G401 (cell line): Measurements from ENCODE around the gene ANKRD39. TPM values are rescaled to one million over a fixed set of nuclear protein-coding genes. Genes with fewer than 3 reads are reported as not detected.
"Not testable (repeated sequence)": the region's sequence is repeated elsewhere in the genome, so short reads cannot be mapped to it uniquely, and the experiment has no call there.

Source experiments
- DNase-seq: peaks from one replicate; pipeline ENCODE4 v3.0.0-alpha.2; 2015; ENCODE audit warnings: low spot score
- in situ Hi-C: cut with HindIII; loops from 2 replicates; pipeline ENCODE4 v1.10.0; 2016; ENCODE audit warnings: low sequenced_read_pairs, mixed read lengths
- total RNA-seq: library from RNA; depleted of rRNA; stranded (reverse); fragments of >200 nt; shearing (Covaris generic); gene quantifications from 2 replicates; pipeline ENCODE4 v1.2.3, GENCODE V29; 2014

The ANKRD39 gene
- total RNA-seq, 1 experiment from 2014 or later, result 28.4 TPM

DNA sequence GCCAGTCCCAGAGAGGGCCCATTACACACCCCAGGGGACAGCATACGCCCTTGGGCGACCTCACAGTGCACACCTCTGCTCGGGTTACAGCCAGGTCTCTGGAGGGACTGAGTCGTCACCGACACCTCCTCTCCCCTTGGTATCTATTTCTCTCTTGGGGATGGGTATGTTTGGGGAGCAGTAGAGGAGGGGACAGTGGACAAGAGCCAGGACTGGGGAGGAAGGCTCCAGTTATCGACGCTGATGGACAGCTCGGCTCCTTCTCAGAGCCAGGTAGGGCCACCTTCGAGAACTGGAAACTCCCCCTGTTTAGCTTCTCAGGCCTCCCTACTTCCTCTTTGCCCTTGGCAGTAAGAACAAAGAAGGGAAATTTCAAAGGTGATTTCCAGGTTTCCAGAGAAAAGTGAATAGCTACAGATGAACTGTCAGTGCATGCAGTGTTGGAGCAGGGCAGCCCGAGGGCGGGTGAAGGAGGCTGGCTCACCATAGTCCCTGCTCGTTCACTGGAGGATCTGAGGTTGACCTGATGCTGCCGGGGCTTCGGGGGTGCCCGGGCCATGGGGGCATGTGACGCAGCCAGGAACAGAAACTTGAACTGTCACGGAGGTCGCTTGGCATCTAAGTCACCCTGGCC lies 16.5 kb upstream of the ANKRD39 start:
- no peak for DNase-seq
- in situ Hi-C loops, result no loop called here

GRCh38 chr2:96873651-96874096 lies 15.9 kb upstream of the ANKRD39 start:
- in situ Hi-C loops, result no loop called here
- no peak for DNase-seq

DNA sequence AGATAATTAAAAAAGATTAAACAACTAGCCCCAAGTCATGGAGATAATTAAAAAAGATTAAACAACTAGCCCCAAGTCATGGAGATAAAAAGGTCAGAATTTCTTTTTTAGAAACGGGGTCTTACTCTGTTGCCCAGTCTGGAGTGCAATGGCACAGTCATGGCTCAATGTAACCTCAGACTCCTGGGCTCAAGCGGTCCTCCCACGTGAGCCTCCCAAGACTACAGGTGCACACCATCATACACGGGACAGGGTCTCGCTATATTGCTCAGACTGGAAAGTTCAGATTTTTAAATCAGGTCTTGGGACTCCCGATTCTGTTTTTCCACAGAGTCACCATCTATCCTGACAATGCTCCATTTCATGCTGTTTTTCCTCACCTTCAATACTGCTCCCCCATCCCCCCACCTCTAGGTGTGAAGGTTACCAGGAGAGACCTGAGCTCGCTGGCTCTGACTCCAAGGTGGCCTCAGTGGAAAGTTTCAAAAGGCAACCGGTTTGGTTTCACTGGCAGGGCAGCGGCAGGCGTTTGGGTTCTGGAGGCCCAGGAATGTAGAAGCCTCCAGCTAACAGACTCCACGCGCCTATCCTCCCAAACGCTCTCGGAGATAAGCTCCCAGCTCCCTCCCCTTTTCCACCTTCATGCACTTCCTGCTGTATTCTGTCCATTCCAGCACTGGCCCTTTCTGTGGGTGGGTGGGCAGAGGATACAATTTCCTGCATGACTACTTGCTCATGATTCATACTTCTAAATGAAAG lies 15.0 kb upstream of the ANKRD39 start:
- in situ Hi-C loops, result no loop called here
- no peak for DNase-seq

DNA sequence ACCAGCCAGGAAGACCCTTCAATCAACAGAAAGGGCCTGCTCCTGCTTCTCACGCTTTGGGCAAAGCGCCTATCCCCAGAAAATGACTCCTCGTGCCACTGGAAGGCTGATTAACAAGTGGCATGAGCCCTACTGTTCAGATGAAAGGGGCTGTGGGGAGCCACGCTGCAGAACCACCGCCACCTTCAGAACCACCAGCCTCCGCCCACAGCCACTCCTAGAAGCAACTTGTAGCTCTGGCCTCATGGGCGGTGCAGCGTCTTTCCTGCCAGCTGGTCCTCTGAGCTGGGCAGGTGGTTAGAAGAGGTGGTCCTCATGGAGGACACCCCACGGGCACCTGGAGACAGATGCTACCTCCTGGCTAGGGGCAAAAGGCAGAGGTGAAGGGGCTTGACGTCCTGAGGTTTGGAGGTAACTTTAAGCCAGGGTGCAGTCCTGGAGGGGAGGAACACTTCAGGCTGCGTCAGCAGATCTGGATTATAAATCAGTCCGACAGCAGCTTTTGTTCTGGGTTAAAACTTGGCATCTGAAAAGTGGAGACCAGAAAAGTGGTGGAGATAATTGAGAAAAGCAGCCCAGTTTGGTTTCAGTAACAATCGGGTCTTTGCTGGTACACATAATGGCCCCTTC lies 12.9 kb upstream of the ANKRD39 start:
- in situ Hi-C loops, result no loop called here
- peak; percentile 59 for DNase-seq

DNA sequence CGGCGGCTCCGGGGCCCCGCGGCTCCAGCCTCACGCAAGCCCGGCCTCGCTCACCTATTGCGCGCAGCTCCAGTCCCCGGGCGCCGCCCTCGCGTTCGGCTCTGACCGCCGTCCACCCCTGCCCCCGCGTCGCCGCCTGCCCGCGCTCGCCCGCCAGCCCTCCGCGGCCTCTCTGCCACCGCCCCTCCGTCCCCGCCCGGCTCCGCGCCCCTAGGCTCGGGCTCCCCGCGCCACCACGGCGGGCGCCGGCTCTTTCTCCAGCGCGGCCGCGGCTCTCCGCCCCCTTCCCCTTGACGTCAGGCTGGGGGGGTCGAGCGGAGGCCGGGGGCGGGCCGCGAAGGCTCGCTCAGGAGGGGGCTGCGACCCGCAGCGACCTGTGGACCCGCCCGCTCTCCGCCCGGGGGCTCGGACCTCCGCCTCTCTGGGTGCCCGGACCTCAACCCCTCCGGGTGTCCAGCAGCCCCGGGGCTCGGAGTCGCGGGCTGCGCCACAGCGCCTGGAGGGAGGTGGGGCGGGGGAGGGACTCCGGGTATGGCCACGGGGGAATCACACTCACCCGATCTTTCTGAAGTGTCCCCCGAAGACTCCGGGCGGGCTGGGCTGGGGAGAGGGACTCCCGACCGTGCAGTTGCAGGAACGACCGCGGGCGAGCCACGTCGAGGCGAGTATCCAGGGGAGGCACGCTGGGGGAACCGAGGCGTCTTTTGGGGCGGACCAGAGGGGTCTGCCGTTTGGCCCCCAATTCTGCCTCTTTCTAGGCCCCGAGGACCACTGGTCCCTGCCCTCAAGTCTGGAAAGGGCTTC lies 12.2 kb upstream of the ANKRD39 start, which contains the start of gene SEMA4C:
Gene SEMA4C, minus strand, starts transcription at position 259 of the 804 bp plus-strand sequence. CDS start 2,194 bp downstream, outside the sequence.
- in situ Hi-C loops, result no loop called here
- peak; percentile 67 for DNase-seq

- no peak for DNase-seq
- in situ Hi-C loops, result no loop called here
These were observed 11.5 kb upstream of the ANKRD39 start for GRCh38 chr2:96869281-96869821.

GRCh38 chr2:96868555-96869280 lies 10.9 kb upstream of the ANKRD39 start:
- in situ Hi-C loops, result no loop called here
- peak; percentile 59 for DNase-seq

- peak; percentile 87 for DNase-seq
- in situ Hi-C loops, result no loop called here
These were observed 10.1 kb upstream of the ANKRD39 start for GRCh38 chr2:96867756-96868554.

GRCh38 chr2:96866986-96867755 lies 9.4 kb upstream of the ANKRD39 start:
- in situ Hi-C loops, result no loop called here
- DNase-seq, result peak; percentile 74

- no peak for DNase-seq
- in situ Hi-C loops, result no loop called here
These were observed 8.8 kb upstream of the ANKRD39 start for GRCh38 chr2:96866586-96866985.

DNA sequence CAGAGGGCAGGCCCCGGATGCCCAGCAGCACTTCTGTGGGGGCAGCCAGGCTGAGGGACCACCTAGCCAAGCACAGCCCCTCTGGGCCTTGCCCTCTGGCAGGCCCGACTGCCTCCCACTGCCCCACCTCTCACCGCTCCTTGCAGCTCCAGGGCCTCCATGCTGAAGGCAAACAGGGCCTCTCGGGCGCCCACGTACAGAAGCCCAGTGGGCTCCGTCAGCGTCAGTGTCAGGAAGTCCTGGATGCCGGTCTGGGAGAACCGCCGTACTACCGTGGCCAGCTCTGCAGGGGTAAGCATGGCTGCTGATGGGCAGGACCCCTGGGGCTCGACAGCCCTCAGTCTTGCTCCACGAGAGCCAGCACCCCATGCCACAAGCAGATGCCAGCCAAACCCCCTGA lies 8.3 kb upstream of the ANKRD39 start:
- no peak for DNase-seq
- in situ Hi-C loops, result no loop called here

DNA sequence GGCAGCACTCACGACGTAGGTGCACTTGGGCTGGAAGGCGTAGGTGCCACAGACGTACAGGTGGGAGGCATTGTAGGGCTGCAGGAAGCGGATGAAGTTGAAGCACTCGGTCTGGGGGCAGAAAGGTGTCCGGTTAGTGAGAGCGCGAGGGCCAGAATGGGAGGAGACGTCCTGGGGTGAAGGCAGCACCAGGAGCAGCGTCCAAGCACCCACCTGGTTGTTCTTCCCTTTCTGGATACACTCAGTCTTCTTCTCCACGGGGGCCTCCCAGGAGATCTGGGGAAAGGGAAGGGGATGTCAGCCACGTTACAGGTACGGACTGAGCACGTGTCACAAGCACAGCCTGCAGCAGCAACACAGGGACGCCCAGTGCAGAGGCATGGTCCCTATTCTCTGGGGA lies 7.8 kb upstream of the ANKRD39 start:
- DNase-seq, result no peak
- in situ Hi-C loops, result no loop called here

DNA sequence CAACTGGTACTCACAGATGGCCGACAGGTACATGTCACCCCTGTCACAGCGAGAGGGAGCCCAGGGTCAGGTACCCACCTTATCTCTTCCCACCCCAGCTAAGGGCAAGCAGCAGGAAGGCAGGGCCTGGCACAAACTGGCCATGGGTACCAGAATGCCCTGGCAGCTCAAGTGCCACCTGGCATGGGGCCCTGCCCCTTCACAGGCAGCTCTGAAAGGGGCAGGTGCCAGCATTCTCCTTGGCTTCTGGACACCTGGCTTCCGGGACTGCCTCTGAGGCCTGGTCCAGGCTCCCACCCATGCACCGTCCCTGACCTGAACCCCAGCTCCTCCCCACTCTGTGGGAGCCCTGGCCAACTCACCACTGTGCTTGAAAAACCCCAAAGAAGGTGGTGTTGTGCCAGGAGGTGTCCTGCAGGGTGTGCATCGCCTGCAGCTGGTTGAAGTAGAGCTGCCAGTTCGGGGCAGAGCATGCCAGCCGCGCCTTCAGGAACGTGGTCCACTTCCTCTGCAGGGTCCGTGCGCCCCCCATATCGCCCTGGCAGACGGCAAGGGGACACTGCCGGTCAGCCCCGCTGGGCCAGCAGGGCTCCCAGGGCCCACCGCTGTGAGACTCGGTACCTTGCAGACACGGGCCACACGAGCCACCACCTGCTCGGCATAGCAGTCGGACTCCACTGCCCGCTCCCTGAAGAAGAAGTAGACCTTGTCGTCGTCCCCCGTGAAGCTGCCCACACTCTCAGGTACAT lies 6.7 kb upstream of the ANKRD39 start:
- DNase-seq, result peak; percentile 91
- in situ Hi-C loops, result no loop called here

DNA sequence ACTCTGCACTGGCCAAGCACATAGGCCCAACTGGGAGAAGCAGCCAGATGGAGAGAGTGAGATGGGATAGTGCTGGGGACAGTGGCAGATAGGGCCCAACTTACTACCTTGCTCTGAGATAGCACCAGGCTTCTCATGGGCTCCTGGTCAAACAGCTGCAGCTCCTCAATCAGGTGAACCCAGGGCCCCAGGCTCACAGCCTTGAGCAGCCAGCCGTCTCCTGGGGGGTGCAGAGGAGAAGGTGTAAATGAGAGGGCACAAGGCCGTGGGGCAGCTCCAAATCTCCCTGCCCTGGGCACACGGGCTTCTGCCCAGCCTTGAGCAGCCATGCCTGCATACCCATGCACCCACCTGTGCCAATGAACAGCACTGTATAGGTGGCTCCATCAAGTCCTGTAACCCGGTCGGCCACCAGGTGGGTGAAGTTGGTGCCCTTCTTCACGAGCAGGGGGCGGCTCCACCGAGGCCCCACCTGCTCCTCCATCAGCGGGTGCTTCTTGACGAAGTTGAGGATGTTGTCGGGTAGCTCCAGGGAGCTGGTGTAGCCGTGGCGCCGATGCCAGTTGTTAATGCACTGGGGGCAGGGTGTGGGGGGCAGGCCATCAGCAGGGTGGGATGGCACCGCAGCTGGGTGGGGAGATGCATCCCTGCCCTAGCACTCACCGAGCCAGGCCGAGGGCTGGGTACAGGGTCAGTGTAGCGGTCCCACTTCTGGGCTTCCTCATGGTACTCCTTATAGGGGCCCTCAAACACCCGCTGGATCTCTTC lies 5.9 kb upstream of the ANKRD39 start:
- in situ Hi-C loops, result no loop called here
- DNase-seq, result peak; percentile 9

DNA sequence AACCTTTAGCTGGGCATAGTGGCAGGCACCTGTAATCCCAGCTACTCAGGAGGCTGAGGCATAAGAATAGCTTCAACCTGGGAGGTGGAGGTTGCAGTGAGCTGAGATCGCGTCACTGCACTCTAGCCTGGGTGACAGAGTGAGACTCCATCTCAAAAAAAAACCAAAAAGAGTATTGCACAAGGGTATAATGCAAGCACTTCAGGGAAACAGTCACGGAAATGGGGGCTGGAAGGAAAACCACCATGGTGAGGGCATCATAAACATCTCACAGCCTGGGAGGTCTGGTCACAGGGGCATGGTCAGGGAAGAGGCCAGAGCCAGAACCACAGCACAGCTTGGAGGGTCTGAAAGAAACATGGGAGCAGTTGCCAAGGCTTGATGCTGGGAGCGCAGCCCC lies 5.2 kb upstream of the ANKRD39 start:
- not testable (repeated sequence) for DNase-seq

GRCh38 chr2:96861074-96861473 lies 3.3 kb upstream of the ANKRD39 start:
- in situ Hi-C loops, result no loop called here
- no peak for DNase-seq

More for the DNA sequence above, 5.2 kb upstream of the ANKRD39 start:
- in situ Hi-C loops, result not testable (repeated sequence)
